Endothelial cell of umbilical vein (primary cell): ENCODE results near the gene EPB41L2. TPM values are rescaled to one million over a fixed set of nuclear protein-coding genes. Genes with fewer than 3 reads are reported as not detected.
A peak's percentile ranks its signal among the peaks of the same experiment; 100 is the strongest.

Experiments used
- BruUV-seq: library from RNA; stranded (reverse); fragments of 400-500 nt; replicated peaks from 2 replicates; lab custom pipeline; 2021; lab: Mats Ljungman, UMichigan
- CTCF ChIA-PET: fragments of 300-600, 350-600 bp; sonication (Branson Sonifier 250); formaldehyde crosslinking; loops from one replicate; lab custom pipeline; 2021; ENCODE audit warnings: antibody characterized with exemption, inconsistent platforms; lab: Charles Lee
- POLR2A ChIA-PET: fragments of 300-600, 350-600 bp; sonication (Branson Sonifier 250); formaldehyde crosslinking; loops from one replicate; lab custom pipeline; 2021; ENCODE audit warnings: antibody characterized with exemption, inconsistent platforms; lab: Charles Lee
- DNase-seq: peaks from one replicate; pipeline ENCODE4 v3.0.0-alpha.2; 2011; ENCODE audit warnings: low read depth, low spot score
- FAIRE-seq: peaks from 2 replicates; lab custom pipeline; 2011; peaks lifted over from hg19 to GRCh38; lab: Jason Lieb, UNC
- H2AFZ ChIP-seq: 2 replicates; pipeline ENCODE4 v1.6.0; 2012; ENCODE audit warnings: low read depth, low read length, control low read depth, inconsistent platforms
- H3K27ac ChIP-seq: 2 replicates; pipeline ENCODE4 v1.5.1; 2011; ENCODE audit warnings: low read depth, mild to moderate bottlenecking, control low read depth, low read length, moderate library complexity; ENCODE audit not compliant: insufficient read depth
- H3K27me3 ChIP-seq, 2 experiments: 2 replicates each; pipeline versions ENCODE4 v1.6.0 to v1.6.1; 2011; ENCODE audit warnings: low read length in 2 of 2, mixed read lengths in 1 of 2; ENCODE audit not compliant: control insufficient read depth in 2 of 2, insufficient read depth in 2 of 2
- H3K36me3 ChIP-seq, 2 experiments: 2 replicates in 1 of 2; 3 replicates in 1 of 2; pipeline ENCODE4 v1.5.1; 2011; ENCODE audit warnings: low read length in 2 of 2, mild to moderate bottlenecking in 1 of 2, moderate library complexity in 1 of 2; ENCODE audit not compliant: control insufficient read depth in 2 of 2, insufficient read depth in 2 of 2; ENCODE audit errors: extremely low read depth in 1 of 2
- H3K4me1 ChIP-seq: 3 replicates; pipeline ENCODE4 v1.5.1; 2011; ENCODE audit warnings: mild to moderate bottlenecking, low read length; ENCODE audit not compliant: control insufficient read depth, insufficient read depth; ENCODE audit errors: extremely low read depth
- H3K4me2 ChIP-seq: 2 replicates; pipeline ENCODE4 v1.6.1; 2011; ENCODE audit warnings: low read length, control low read depth, mixed read lengths; ENCODE audit not compliant: insufficient read depth
- H3K4me3 ChIP-seq, 3 experiments: fragments of 200-600 bp in 1 of 3; sonication (generic), shearing (Covaris generic) in 1 of 3; replicated peaks in 1 of 3; 2 replicates each; pipeline ENCODE4 v1.5.1; 2011 to 2016; ENCODE audit warnings: control low read depth in 3 of 3, low read length in 3 of 3, mild to moderate bottlenecking in 2 of 3, inconsistent platforms in 1 of 3, low read depth in 1 of 3, moderate library complexity in 1 of 3; ENCODE audit not compliant: insufficient read depth in 1 of 3
- H3K79me2 ChIP-seq: 2 replicates; pipeline ENCODE4 v1.6.0; 2012; ENCODE audit warnings: low read length, inconsistent platforms; ENCODE audit not compliant: control insufficient read depth, insufficient read depth
- H3K9ac ChIP-seq: replicated peaks from 2 replicates; pipeline ENCODE3; 2011; ENCODE audit warnings: low read length, control low read depth; ENCODE audit not compliant: insufficient read depth; ENCODE audit errors: extremely low read depth
- H3K9me1 ChIP-seq: replicated peaks from 3 replicates; pipeline ENCODE4 v1.6.0; 2011; ENCODE audit warnings: mild to moderate bottlenecking, low read length; ENCODE audit not compliant: control insufficient read depth, insufficient read depth; ENCODE audit errors: extremely low read depth
- H3K9me3 ChIP-seq: replicated peaks from 2 replicates; pipeline ENCODE4 v1.5.1; 2012; ENCODE audit warnings: low read length, inconsistent platforms; ENCODE audit not compliant: control insufficient read depth, insufficient read depth
- H4K20me1 ChIP-seq: replicated peaks from 2 replicates; pipeline ENCODE3; 2011; ENCODE audit warnings: mild to moderate bottlenecking, low read length; ENCODE audit not compliant: control insufficient read depth, insufficient read depth; ENCODE audit errors: extremely low read depth
- EZH2 ChIP-seq: IDR thresholded peaks from 2 replicates; pipeline ENCODE4 v1.6.1; 2012; ENCODE audit warnings: borderline replicate concordance, low read depth, mild to moderate bottlenecking, moderate library complexity, low read length, inconsistent platforms; ENCODE audit not compliant: severe bottlenecking
- FOS ChIP-seq: IDR thresholded peaks from 2 replicates; pipeline ENCODE4 v1.6.1; 2011; ENCODE audit warnings: mild to moderate bottlenecking, low read length, moderate library complexity, borderline replicate concordance; ENCODE audit not compliant: insufficient read depth
- GATA2 ChIP-seq: IDR thresholded peaks from 2 replicates; pipeline ENCODE4 v1.7.0; 2011; ENCODE audit warnings: low read depth, mild to moderate bottlenecking, moderate library complexity, mixed read lengths, low read length; ENCODE audit not compliant: insufficient read length, insufficient read depth
- JUN ChIP-seq: IDR thresholded peaks from 2 replicates; pipeline ENCODE4 v1.6.1; 2011; ENCODE audit warnings: borderline replicate concordance, low read depth; ENCODE audit not compliant: insufficient read length, insufficient read depth
- MYC ChIP-seq: IDR thresholded peaks from one replicate; pipeline ENCODE4 v1.6.1; 2011; ENCODE audit warnings: mild to moderate bottlenecking, low read depth, low read length
- POLR2A ChIP-seq: IDR thresholded peaks from 2 replicates; pipeline ENCODE4 v1.6.1; 2012; ENCODE audit warnings: low read depth, mild to moderate bottlenecking, control low read depth, low read length
- POLR2AphosphoS5 ChIP-seq: IDR thresholded peaks from 2 replicates; pipeline ENCODE4 v1.6.1; 2012; ENCODE audit warnings: low read depth, mild to moderate bottlenecking, control low read depth, low read length, moderate library complexity; ENCODE audit not compliant: insufficient read depth
- dilution Hi-C: fragments of 300-500 bp; cut with MboI; formaldehyde crosslinking; loops from one replicate; pipeline ENCODE4 v1.15.0; 2019; ENCODE audit warnings: low sequenced_read_pairs; ENCODE audit not compliant: extremely low pct_ligation_motif_present
- intact Hi-C: fragments of 100-400 bp; cut with micrococcal nuclease; formaldehyde crosslinking; loops from one replicate; pipeline ENCODE4 v1.10.0; 2022
- polyA plus RNA-seq, 4 experiments: library from polyadenylated mRNA; depleted of rRNA in 3 of 4; stranded (reverse) in 3 of 4; unstranded in 1 of 4; fragments of >200 nt; gene quantifications; 2 replicates each; pipeline versions ENCODE4 v1.2.1 to v1.2.3, GENCODE V29; 2011 to 2012; ENCODE audit warnings: missing spikeins in 1 of 4
- total RNA-seq: library from RNA; stranded (reverse); gene quantifications from 2 replicates; pipeline ENCODE4 v1.2.3, GENCODE V29; 2021
- TF ChIP-seq, protein P1 (sequence below): IDR thresholded peaks from 2 replicates; pipeline ENCODE4 v1.6.1; 2011; ENCODE audit not compliant: insufficient read depth, insufficient read length
- TF ChIP-seq, protein P2 (sequence below), 2 donors: IDR thresholded peaks; 1 replicate in 1 of 2; 2 replicates in 1 of 2; pipeline ENCODE4 v1.5.1; 2011; ENCODE audit warnings: low read length in 2 of 2, mild to moderate bottlenecking in 2 of 2, moderate library complexity in 2 of 2, control low read depth in 1 of 2, inconsistent platforms in 1 of 2, low read depth in 1 of 2; ENCODE audit not compliant: insufficient read depth in 1 of 2; ENCODE audit errors: extremely low read depth in 1 of 2

The EPB41L2 gene
- total and polyA plus RNA-seq, 2 donors (not counting 3 experiments of a cell fraction or from before 2014, with no cell fraction given), result 26.5 to 87.7 TPM

DNA sequence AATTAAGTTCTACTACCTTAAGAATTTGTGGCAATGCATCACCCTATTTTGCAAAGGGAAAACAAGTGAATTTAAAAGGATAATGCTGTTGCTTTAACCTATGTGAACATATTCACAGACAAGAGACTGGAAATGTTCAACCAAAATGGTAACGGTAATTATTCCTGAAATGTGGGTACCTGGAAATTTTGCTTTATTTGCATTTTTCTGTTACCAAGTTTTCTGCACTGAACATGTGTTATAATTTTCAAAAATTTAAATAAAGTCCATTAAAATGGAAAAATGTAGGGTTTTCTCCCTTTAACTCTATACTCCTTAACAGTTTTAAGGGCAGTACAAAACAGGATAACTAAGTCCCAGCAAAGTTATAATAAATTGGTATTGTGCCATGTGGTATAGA lies 66.4 kb downstream of the EPB41L2 start:
- no peaks in the 10 kb centered on the region for H3K36me3 ChIP-seq
- ChIA-PET CTCF (interaction anchor here (1.0 to 4.3 kb wide), 6 partner anchors 7 to 105 kb away, joined by 3 to 12 read pairs (median 4); no protein-coding TSS in a partner anchor), POLR2A (no interaction called here)
- no peaks in the 10 kb centered on the region for H3K9me1 ChIP-seq
- peaks cover 56% of the 10 kb centered on the region for H3K79me2 ChIP-seq
- dilution Hi-C loops (no loop called here), intact Hi-C loops (loop anchor here (2.0 to 5.0 kb wide), 2 partner anchors 52 to 121 kb away; no protein-coding TSS in a partner anchor)
- no peaks in the 10 kb centered on the region for H3K9me3 ChIP-seq
- no TSS peak for BruUV-seq
- no peaks in the 10 kb centered on the region for H4K20me1 ChIP-seq
- no peak overlapping the region for H3K4me3 ChIP-seq
- no peaks in the 10 kb centered on the region for H3K27me3 ChIP-seq
- no peak for DNase-seq
- H2AFZ ChIP-seq, result no peak overlapping the region
- no peak for TF ChIP-seq POLR2A
- no peak for TF ChIP-seq FOS
- no peak for TF ChIP-seq EZH2
- TF ChIP-seq MYC, result no peak
- TF ChIP-seq GATA2, result no peak
- TF ChIP-seq JUN, result no peak
- no peak for TF ChIP-seq POLR2AphosphoS5
- TF ChIP-seq, protein P1, sequence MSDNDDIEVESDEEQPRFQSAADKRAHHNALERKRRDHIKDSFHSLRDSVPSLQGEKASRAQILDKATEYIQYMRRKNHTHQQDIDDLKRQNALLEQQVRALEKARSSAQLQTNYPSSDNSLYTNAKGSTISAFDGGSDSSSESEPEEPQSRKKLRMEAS, result no peak
- TF ChIP-seq, protein P2, sequence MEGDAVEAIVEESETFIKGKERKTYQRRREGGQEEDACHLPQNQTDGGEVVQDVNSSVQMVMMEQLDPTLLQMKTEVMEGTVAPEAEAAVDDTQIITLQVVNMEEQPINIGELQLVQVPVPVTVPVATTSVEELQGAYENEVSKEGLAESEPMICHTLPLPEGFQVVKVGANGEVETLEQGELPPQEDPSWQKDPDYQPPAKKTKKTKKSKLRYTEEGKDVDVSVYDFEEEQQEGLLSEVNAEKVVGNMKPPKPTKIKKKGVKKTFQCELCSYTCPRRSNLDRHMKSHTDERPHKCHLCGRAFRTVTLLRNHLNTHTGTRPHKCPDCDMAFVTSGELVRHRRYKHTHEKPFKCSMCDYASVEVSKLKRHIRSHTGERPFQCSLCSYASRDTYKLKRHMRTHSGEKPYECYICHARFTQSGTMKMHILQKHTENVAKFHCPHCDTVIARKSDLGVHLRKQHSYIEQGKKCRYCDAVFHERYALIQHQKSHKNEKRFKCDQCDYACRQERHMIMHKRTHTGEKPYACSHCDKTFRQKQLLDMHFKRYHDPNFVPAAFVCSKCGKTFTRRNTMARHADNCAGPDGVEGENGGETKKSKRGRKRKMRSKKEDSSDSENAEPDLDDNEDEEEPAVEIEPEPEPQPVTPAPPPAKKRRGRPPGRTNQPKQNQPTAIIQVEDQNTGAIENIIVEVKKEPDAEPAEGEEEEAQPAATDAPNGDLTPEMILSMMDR (IDR thresholded peaks at IDR 0.05; ENCODE audit: extremely low read depth in 1 of 2, insufficient read depth in 1 of 2, low read depth in 1 of 2, low read length in 2 of 2), result no peak
- no peak overlapping the region for H3K9ac ChIP-seq
- H3K4me1 ChIP-seq, result peaks cover 23% of the 10 kb centered on the region
- no peak overlapping the region for H3K27ac ChIP-seq
- peak overlapping the region; percentile 55 for H3K4me2 ChIP-seq
- no peak for FAIRE-seq
